Measurements from ENCODE around the gene NPPC.

DNA sequence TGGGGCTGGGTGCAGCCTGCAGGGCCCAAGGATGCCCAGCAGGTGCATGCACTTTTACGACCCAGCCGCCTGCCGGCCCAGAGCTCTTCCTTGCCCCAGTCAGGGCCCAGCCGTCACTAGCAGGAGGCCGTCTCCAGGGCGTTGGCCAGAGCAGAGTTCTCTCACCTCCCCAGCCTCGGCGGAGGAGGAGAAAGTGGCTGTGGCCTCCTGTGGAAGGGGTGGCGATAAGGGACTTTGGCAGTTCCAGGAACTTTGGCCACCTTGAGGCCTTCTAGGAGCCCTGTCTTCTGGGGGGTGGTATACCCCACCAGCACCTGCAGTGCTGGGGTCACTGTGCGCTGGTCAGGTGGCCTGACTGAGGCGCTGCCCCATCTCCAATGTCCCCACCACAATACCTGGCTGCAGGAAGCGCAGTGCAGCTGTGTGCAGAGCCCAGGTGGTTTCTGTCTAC, 22.0 kb downstream of the NPPC start:
- TF ChIP-seq ZNF274 (IDR thresholded peaks at IDR 0.05; ENCODE audit: low read depth, low read length), result no peak
- TF ChIP-seq YY1 (IDR thresholded peaks at IDR 0.05; ENCODE audit: insufficient read depth, insufficient read length), result no peak
- no peak for TF ChIP-seq SUZ12 (IDR thresholded peaks at IDR 0.05; ENCODE audit: extremely low read depth, insufficient read depth, insufficient read length)
